Measurements from ENCODE around the gene FOXP1.

The FOXP1 gene

GRCh38 chr3:71047616-71048531 lies 535.7 kb downstream of the FOXP1 start:
- no peak for ATAC-seq
- TF ChIP-seq ZFP30 (CRISPR knock-in tag; IDR thresholded peaks at IDR 0.05) (no peak), ARNTL (CRISPR knock-in tag; IDR thresholded peaks at IDR 0.05; ENCODE audit: borderline replicate concordance, low read depth) (no peak), ZNF565 (CRISPR knock-in tag; conservative IDR thresholded peaks at IDR 0.05; ENCODE audit: low read depth) (no peak), CSRNP3 (CRISPR knock-in tag; IDR thresholded peaks at IDR 0.05) (no peak), SNAI2 (CRISPR knock-in tag; IDR thresholded peaks at IDR 0.05) (no peak), CREB5 (CRISPR knock-in tag; IDR thresholded peaks at IDR 0.05; ENCODE audit: low read depth) (no peak), OSR1 (CRISPR knock-in tag; IDR thresholded peaks at IDR 0.05) (no peak), CSDC2 (CRISPR knock-in tag; IDR thresholded peaks at IDR 0.05) (no peak), BACH2 (CRISPR knock-in tag; IDR thresholded peaks at IDR 0.05; ENCODE audit: borderline replicate concordance) (no peak), TCF4 (CRISPR knock-in tag; IDR thresholded peaks at IDR 0.05; ENCODE audit: borderline replicate concordance) (no peak), RARB (CRISPR knock-in tag; IDR thresholded peaks at IDR 0.05) (no peak), PPARA (CRISPR knock-in tag; IDR thresholded peaks at IDR 0.05; ENCODE audit: borderline replicate concordance) (no peak), GLIS3 (CRISPR knock-in tag; IDR thresholded peaks at IDR 0.05) (no peak), ISL1 (CRISPR knock-in tag; IDR thresholded peaks at IDR 0.05) (no peak), ESRRG (CRISPR knock-in tag; IDR thresholded peaks at IDR 0.05) (no peak), PATZ1 (CRISPR knock-in tag; IDR thresholded peaks at IDR 0.05; ENCODE audit: borderline replicate concordance) (no peak), TOX (CRISPR knock-in tag; IDR thresholded peaks at IDR 0.05; ENCODE audit: borderline replicate concordance) (no peak), POU6F1 (CRISPR knock-in tag; IDR thresholded peaks at IDR 0.05; ENCODE audit: borderline replicate concordance, low read depth) (no peak), ZNF8 (CRISPR knock-in tag; IDR thresholded peaks at IDR 0.05) (no peak), ZC3H10 (CRISPR knock-in tag; IDR thresholded peaks at IDR 0.05) (no peak)

- TF ChIP-seq ZNF70 (CRISPR knock-in tag; IDR thresholded peaks at IDR 0.05) (no peak), PPARA (CRISPR knock-in tag; IDR thresholded peaks at IDR 0.05; ENCODE audit: borderline replicate concordance) (no peak), RARB (CRISPR knock-in tag; IDR thresholded peaks at IDR 0.05) (no peak), ISL1 (CRISPR knock-in tag; IDR thresholded peaks at IDR 0.05) (no peak), ZC3H10 (CRISPR knock-in tag; IDR thresholded peaks at IDR 0.05) (no peak), TOX (CRISPR knock-in tag; IDR thresholded peaks at IDR 0.05; ENCODE audit: borderline replicate concordance) (no peak), ZNF565 (CRISPR knock-in tag; conservative IDR thresholded peaks at IDR 0.05; ENCODE audit: low read depth) (no peak), SNAI2 (CRISPR knock-in tag; IDR thresholded peaks at IDR 0.05) (no peak), BACH2 (CRISPR knock-in tag; IDR thresholded peaks at IDR 0.05; ENCODE audit: borderline replicate concordance) (no peak), OSR1 (CRISPR knock-in tag; IDR thresholded peaks at IDR 0.05) (no peak), ZFP3 (CRISPR knock-in tag; IDR thresholded peaks at IDR 0.05) (no peak), TSHZ2 (CRISPR knock-in tag; IDR thresholded peaks at IDR 0.05) (no peak), ESRRG (CRISPR knock-in tag; IDR thresholded peaks at IDR 0.05) (no peak), TCF4 (CRISPR knock-in tag; IDR thresholded peaks at IDR 0.05; ENCODE audit: borderline replicate concordance) (no peak), GLIS3 (CRISPR knock-in tag; IDR thresholded peaks at IDR 0.05) (no peak), ARNTL (CRISPR knock-in tag; IDR thresholded peaks at IDR 0.05; ENCODE audit: borderline replicate concordance, low read depth) (no peak), CREB5 (CRISPR knock-in tag; IDR thresholded peaks at IDR 0.05; ENCODE audit: low read depth) (no peak), PATZ1 (CRISPR knock-in tag; IDR thresholded peaks at IDR 0.05; ENCODE audit: borderline replicate concordance) (no peak), CSRNP3 (CRISPR knock-in tag; IDR thresholded peaks at IDR 0.05) (no peak)
- ATAC-seq: no peak
Observed at GRCh38 chr3:71046791-71047190, 536.7 kb downstream of the FOXP1 start.

Data from SK-N-SH treated with all-trans-retinoic acid at 6 μM for 48 hours (cell line).